CD4-positive, alpha-beta T cell (primary cell): ENCODE results near the gene TPCN2. TPM values are rescaled to one million over a fixed set of nuclear protein-coding genes. Genes with fewer than 3 reads are reported as not detected.

Experiments used
- ATAC-seq: fragments of 200-7000 bp; cut with Tn5 transposase; one replicate; pipeline ENCODE4 v1.10.0; 2022; ENCODE audit warnings: mild to moderate bottlenecking; ENCODE audit not compliant: poor library complexity
- CTCF ChIA-PET: fragments of 350-600 bp; sonication (Branson Sonifier 250); formaldehyde crosslinking; loops from one replicate; lab custom pipeline; 2021; ENCODE audit warnings: antibody characterized with exemption, inconsistent platforms; lab: Charles Lee
- POLR2A ChIA-PET: fragments of 350-600 bp; sonication (Branson Sonifier 250); formaldehyde crosslinking; loops from one replicate; lab custom pipeline; 2021; ENCODE audit warnings: antibody characterized with exemption, inconsistent platforms; lab: Charles Lee
- DNase-seq, 14 experiments: peaks; one replicate each; pipeline ENCODE4 v3.0.0-alpha.2; 2013 to 2020; ENCODE audit warnings: mixed read lengths in 2 of 14
- H3K27ac ChIP-seq, 2 donors: one replicate each; pipeline versions ENCODE4 v1.5.1 to v1.7.0; 2013; ENCODE audit warnings: low read length in 2 of 2, low read depth in 1 of 2, mild to moderate bottlenecking in 1 of 2
- H3K27me3 ChIP-seq, 2 experiments: 1 replicate in 1 of 2; 2 replicates in 1 of 2; pipeline versions ENCODE4 v1.6.1 to v1.7.0; 2013; ENCODE audit warnings: low read length in 2 of 2, control low read depth in 1 of 2, mild to moderate bottlenecking in 1 of 2, moderate library complexity in 1 of 2; ENCODE audit not compliant: insufficient read depth in 2 of 2, control insufficient read depth in 1 of 2
- H3K36me3 ChIP-seq: one replicate; pipeline ENCODE4 v1.6.1; 2013; ENCODE audit warnings: low read length, control low read depth; ENCODE audit not compliant: insufficient read depth
- H3K4me1 ChIP-seq: one replicate; pipeline ENCODE4 v1.6.1; 2013; ENCODE audit warnings: low read length, control low read depth; ENCODE audit not compliant: insufficient read depth
- H3K4me3 ChIP-seq: one replicate; pipeline ENCODE4 v1.5.1; 2013; ENCODE audit warnings: mild to moderate bottlenecking, low read length, moderate library complexity
- H3K9me3 ChIP-seq, 2 experiments: 1 replicate in 1 of 2; 2 replicates in 1 of 2; pipeline versions ENCODE4 v1.6.1 to v1.7.0; 2013; ENCODE audit warnings: low read length in 2 of 2, mild to moderate bottlenecking in 2 of 2, control low read depth in 1 of 2, moderate library complexity in 1 of 2; ENCODE audit not compliant: control insufficient read depth in 1 of 2, insufficient read depth in 1 of 2
- H3K27ac Mint-ChIP-seq: one replicate; pipeline ENCODE4 v1.8.0; 2020; ENCODE audit warnings: mixed read lengths
- H3K27me3 Mint-ChIP-seq: one replicate; pipeline ENCODE4 v1.8.0; 2021; ENCODE audit warnings: mixed read lengths
- H3K36me3 Mint-ChIP-seq: one replicate; pipeline ENCODE4 v1.8.0; 2021; ENCODE audit warnings: low read depth, mixed read lengths
- H3K4me1 Mint-ChIP-seq: one replicate; pipeline ENCODE4 v1.8.0; 2021; ENCODE audit warnings: low read depth, mixed read lengths
- H3K4me3 Mint-ChIP-seq: one replicate; pipeline ENCODE4 v1.8.0; 2020; ENCODE audit warnings: mild to moderate bottlenecking, mixed read lengths
- H3K9me3 Mint-ChIP-seq: one replicate; pipeline ENCODE4 v1.8.0; 2020; ENCODE audit warnings: mixed read lengths
- CTCF ChIP-seq: fragments of 200-600 bp; IDR thresholded peaks from one replicate; pipeline ENCODE4 v1.8.0; 2022; ENCODE audit warnings: antibody characterized with exemption, mild to moderate bottlenecking
- intact Hi-C, 2 experiments: fragments of 100-400 bp; cut with DNase I in 1 of 2; cut with micrococcal nuclease in 1 of 2; formaldehyde crosslinking; loops; one replicate each; pipeline versions ENCODE4 v1.15.1 to v1.9.0; 2023 to 2025; cut with DNase I, micrococcal nuclease
- total RNA-seq, 174 experiments: library from RNA in 2 of 174; stranded (reverse) in 2 of 174; gene quantifications; one replicate each; pipeline ENCODE4 v1.2.3 and lab custom pipeline; 2021 to 2026

Gene TPCN2
- total RNA-seq, 2 experiments from 2014 or later, result 10.2 to 11.5 TPM

GRCh38 chr11:69093106-69093505 lies 44.4 kb downstream of the TPCN2 start:
- H3K4me1 ChIP-seq, result no peaks in the 10 kb centered on the region
- no peak overlapping the region for H3K4me3 Mint-ChIP-seq
- peaks cover 6% of the 10 kb centered on the region for H3K36me3 ChIP-seq
- POLR2A ChIA-PET, result no interaction called here
- H3K4me1 Mint-ChIP-seq, result no peaks in the 10 kb centered on the region
- no peak overlapping the region for H3K27ac ChIP-seq
- no peak overlapping the region for H3K4me3 ChIP-seq
- no peak for DNase-seq
- H3K9me3 ChIP-seq, result peaks cover 0 to 3% of the 10 kb centered on the region in 2 experiments
- no peak for ATAC-seq
- CTCF ChIA-PET, result no interaction called here
- TF ChIP-seq CTCF, result no peak
- peaks cover 18% of the 10 kb centered on the region for H3K36me3 Mint-ChIP-seq
- no peak overlapping the region for H3K27ac Mint-ChIP-seq
- no peaks in the 10 kb centered on the region for H3K27me3 Mint-ChIP-seq
- no peaks in the 10 kb centered on the region for H3K9me3 Mint-ChIP-seq
- intact Hi-C loops, result no loop called here
- H3K27me3 ChIP-seq, result no peaks in the 10 kb centered on the region

GRCh38 chr11:69094111-69094914 lies 45.6 kb downstream of the TPCN2 start:
- CTCF ChIA-PET, result no interaction called here
- peaks cover 8% of the 10 kb centered on the region for H3K36me3 Mint-ChIP-seq
- H3K27me3 Mint-ChIP-seq, result no peaks in the 10 kb centered on the region
- Histone ChIP-seq H3K27ac (no peak overlapping the region), H3K27me3 (no peaks in the 10 kb centered on the region), H3K9me3 (peaks cover 0 to 3% of the 10 kb centered on the region in 2 experiments), H3K4me1 (no peaks in the 10 kb centered on the region), H3K4me3 (no peak overlapping the region), H3K36me3 (peaks cover under 1% of the 10 kb centered on the region)
- ATAC-seq (no peak), DNase-seq (no peak)
- TF ChIP-seq CTCF, result no peak
- no peaks in the 10 kb centered on the region for H3K4me1 Mint-ChIP-seq
- H3K4me3 Mint-ChIP-seq, result no peak overlapping the region
- no peaks in the 10 kb centered on the region for H3K9me3 Mint-ChIP-seq
- intact Hi-C loops, result no loop called here
- POLR2A ChIA-PET, result no interaction called here
- no peak overlapping the region for H3K27ac Mint-ChIP-seq

GRCh38 chr11:69094915-69095290 lies 46.2 kb downstream of the TPCN2 start:
- Histone ChIP-seq H3K27ac (no peak overlapping the region), H3K4me1 (no peaks in the 10 kb centered on the region), H3K9me3 (peaks cover 0 to 3% of the 10 kb centered on the region in 2 experiments), H3K4me3 (no peak overlapping the region), H3K27me3 (no peaks in the 10 kb centered on the region), H3K36me3 (no peaks in the 10 kb centered on the region)
- Mint-ChIP-seq H3K4me1 (no peaks in the 10 kb centered on the region), H3K9me3 (no peaks in the 10 kb centered on the region), H3K27ac (no peak overlapping the region), H3K27me3 (no peaks in the 10 kb centered on the region), H3K36me3 (peaks cover 6% of the 10 kb centered on the region), H3K4me3 (no peak overlapping the region)
- no peak for DNase-seq
- no peak for ATAC-seq
- ChIA-PET POLR2A (no interaction called here), CTCF (no interaction called here)
- intact Hi-C loops, result no loop called here
- no peak for TF ChIP-seq CTCF
